Fibroblast of pulmonary artery (primary cell): ENCODE measurements around the gene SHISA7.

ENCODE experiments used
- DNase-seq: peaks from one replicate; pipeline ENCODE4 v3.0.0-alpha.2; 2010; ENCODE audit warnings: low read depth
- H3K4me3 ChIP-seq: replicated peaks from 2 replicates; pipeline ENCODE4 v1.5.1; 2011; ENCODE audit warnings: low read depth, mild to moderate bottlenecking, control low read depth, low read length, moderate library complexity
- CTCF ChIP-seq: IDR thresholded peaks from 2 replicates; pipeline ENCODE4 v1.5.1; 2011; ENCODE audit warnings: mild to moderate bottlenecking, control low read depth, low read length, inconsistent platforms; ENCODE audit errors: missing control alignments

Gene SHISA7

GRCh38 chr19:55384131-55384919 is 58.8 kb downstream of the SHISA7 start, which contains the start of gene TMEM238:
TMEM238 (minus strand) TSS chr19:55384292; CDS start chr19:55384259, 33 bp downstream.
- no peak for TF ChIP-seq CTCF
- H3K4me3 ChIP-seq: peak within 1 kb of the TSS; percentile 99
- DNase-seq: no peak

- H3K4me3 ChIP-seq: peak overlapping the region; percentile 40
- DNase-seq: peak; percentile 73
- no peak for TF ChIP-seq CTCF
Observed at GRCh38 chr19:55383279-55384130, 59.6 kb downstream of the SHISA7 start.

- no peak overlapping the region for H3K4me3 ChIP-seq
- no peak for DNase-seq
Observed at GRCh38 chr19:55382522-55383054, 60.5 kb downstream of the SHISA7 start.

GRCh38 chr19:55382013-55382412 is 61.1 kb downstream of the SHISA7 start:
- DNase-seq: no peak
- TF ChIP-seq CTCF: no peak
- H3K4me3 ChIP-seq: no peak overlapping the region

More at GRCh38 chr19:55382522-55383054, 60.5 kb downstream of the SHISA7 start:
- no peak for TF ChIP-seq CTCF

GRCh38 chr19:55379174-55379573 is 63.9 kb downstream of the SHISA7 start:
- no peak for DNase-seq
- TF ChIP-seq CTCF: no peak
- H3K4me3 ChIP-seq: no peak overlapping the region
